ENCODE results near the gene VPS8. TPM values are rescaled to one million over a fixed set of nuclear protein-coding genes. Genes with fewer than 3 reads are reported as not detected.

Gene VPS8
- total and polyA plus RNA-seq, 2 of the 13 experiments (the other 11 are each of a cell fraction or from before 2014, with no cell fraction given), result 14.2 to 35.1 TPM

DNA sequence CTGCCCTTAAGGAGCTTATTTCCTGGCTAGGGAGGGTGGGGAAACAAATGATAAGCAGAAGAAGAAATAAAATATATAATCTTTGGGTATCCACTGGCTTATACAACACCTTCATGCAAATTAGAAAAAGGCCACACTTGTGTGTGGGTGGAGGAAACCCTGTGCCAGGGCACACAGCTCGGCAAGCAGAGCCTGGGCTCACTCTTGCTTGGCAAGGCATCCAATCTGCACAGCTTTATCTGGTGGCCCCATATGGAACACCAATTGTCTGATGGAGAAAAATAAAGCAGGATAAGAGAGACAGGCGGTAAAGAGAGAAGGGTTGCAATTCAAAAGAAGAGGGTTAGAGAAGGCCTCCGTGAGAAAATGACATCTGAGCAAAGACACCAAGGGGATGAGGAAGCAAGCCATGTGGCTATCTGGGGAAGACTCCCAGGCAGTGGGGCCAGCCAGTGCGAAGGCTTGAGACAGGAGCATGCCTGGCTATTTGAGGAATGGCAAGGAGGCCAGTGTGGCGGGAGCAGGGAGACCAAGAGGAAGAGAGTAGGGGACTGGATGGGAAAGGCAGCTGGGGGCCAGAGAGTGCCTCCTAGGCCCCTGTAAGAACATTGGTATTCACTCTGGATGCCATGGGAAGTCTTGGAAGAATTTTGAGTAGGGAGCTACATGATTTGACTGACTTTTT, 22.5 kb upstream of the VPS8 start (continued):
- TF ChIP-seq ZNF333 (CRISPR knock-in tag; IDR thresholded peaks at IDR 0.05; ENCODE audit: borderline replicate concordance) (no peak), PAX8 (CRISPR knock-in tag; IDR thresholded peaks at IDR 0.05; ENCODE audit: borderline replicate concordance) (no peak), FOXO1 (CRISPR knock-in tag; IDR thresholded peaks at IDR 0.05) (no peak), ZNF296 (CRISPR knock-in tag; conservative IDR thresholded peaks at IDR 0.05) (no peak), ETS1 (CRISPR knock-in tag; IDR thresholded peaks at IDR 0.05) (no peak), IRX3 (CRISPR knock-in tag; IDR thresholded peaks at IDR 0.05; ENCODE audit: borderline replicate concordance, low read depth) (no peak), ZNF33B (CRISPR knock-in tag; IDR thresholded peaks at IDR 0.05) (no peak), RBAK (CRISPR knock-in tag; IDR thresholded peaks at IDR 0.05) (no peak)
- TF ChIP-seq, protein P1, sequence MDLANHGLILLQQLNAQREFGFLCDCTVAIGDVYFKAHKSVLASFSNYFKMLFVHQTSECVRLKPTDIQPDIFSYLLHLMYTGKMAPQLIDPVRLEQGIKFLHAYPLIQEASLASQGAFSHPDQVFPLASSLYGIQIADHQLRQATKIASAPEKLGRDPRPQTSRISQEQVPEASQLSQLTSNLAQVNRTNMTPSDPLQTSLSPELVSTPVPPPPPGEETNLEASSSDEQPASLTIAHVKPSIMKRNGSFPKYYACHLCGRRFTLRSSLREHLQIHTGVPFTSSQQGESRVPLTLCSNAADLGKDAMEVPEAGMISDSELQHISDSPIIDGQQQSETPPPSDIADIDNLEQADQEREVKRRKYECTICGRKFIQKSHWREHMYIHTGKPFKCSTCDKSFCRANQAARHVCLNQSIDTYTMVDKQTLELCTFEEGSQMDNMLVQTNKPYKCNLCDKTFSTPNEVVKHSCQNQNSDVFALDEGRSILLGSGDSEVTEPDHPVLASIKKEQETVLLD (CRISPR knock-in tag; IDR thresholded peaks at IDR 0.05; ENCODE audit: low read depth), result no peak

DNA sequence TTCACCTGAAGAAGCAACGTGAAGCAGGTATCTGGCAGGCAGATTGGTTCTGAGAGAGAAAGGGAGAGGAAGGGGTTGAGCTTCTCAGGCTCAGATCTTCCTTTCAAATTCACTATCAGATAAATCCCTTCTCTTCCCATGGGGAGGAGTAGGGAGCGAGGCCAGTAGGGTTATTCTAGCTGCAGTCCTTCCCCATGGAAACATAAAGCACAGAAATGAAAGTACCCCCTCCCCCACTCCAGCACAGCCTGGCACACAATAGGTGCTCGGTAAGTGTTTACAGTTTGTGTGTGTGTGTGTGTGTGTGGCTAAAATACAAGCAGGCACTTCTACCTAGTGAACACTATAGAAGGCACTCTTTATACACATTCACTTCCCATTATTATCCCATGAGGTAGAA, 20.8 kb upstream of the VPS8 start:
- Histone ChIP-seq H3K9me3 (ENCODE audit: low read length) (no peaks in the 10 kb centered on the region), H2AFZ (ENCODE audit: low read length) (no peak overlapping the region), H3K27ac (ENCODE audit: extremely low read length, insufficient read depth, low read length) (no peak overlapping the region), H3K79me2 (ENCODE audit: insufficient read depth, low read length) (no peaks in the 10 kb centered on the region), H3K27me3 (ENCODE audit: control insufficient read depth in 1 of 2, insufficient read depth in 2 of 2, low read length in 2 of 2) (peaks cover 0 to 6% of the 10 kb centered on the region in 2 experiments; a peak in 4 of 5 replicates), H3K4me2 (ENCODE audit: low read depth, low read length) (no peak overlapping the region), H4K20me1 (ENCODE audit: insufficient read depth, low read length) (no peaks in the 10 kb centered on the region), H3K4me1 (ENCODE audit: insufficient read depth, low read length) (no peaks in the 10 kb centered on the region), H3K4me3 (replicated peaks in 1 of 3; ENCODE audit: insufficient read depth in 1 of 3, low read depth in 2 of 3, low read length in 3 of 3) (no peak overlapping the region), H3K9ac (ENCODE audit: insufficient read depth, low read depth, low read length) (no peak overlapping the region), H3K36me3 (replicated peaks in 1 of 2; ENCODE audit: control insufficient read depth in 1 of 2, insufficient read depth in 2 of 2, low read length in 2 of 2) (no peaks in the 10 kb centered on the region)
- no peak for FAIRE-seq
- ChIA-PET CTCF (ENCODE audit: low intra/inter-chr PET ratio, low total read pairs) (no interaction called here), POLR2A (no interaction called here)
- DNase-seq (ENCODE audit: low spot score), result no peak
- intact Hi-C loops (cut with micrococcal nuclease; ENCODE audit: unreplicated experiment), result no loop called here
- in situ Hi-C loops (cut with HindIII; ENCODE audit: extremely low pct_ligation_motif_present, low pct_unique_long_range_greater_than_20kb), result no loop called here
- WGBS (ENCODE audit: low lambda C conversion rate), result 17% methylated on average over 2 of the region's 3 CpGs
- BruUV-seq (replicated peaks), result no TSS peak
- no peak for ATAC-seq
- no peak for TF ChIP-seq ZNF260 (CRISPR knock-in tag; IDR thresholded peaks at IDR 0.05; ENCODE audit: borderline replicate concordance, low read depth)
- no peak for TF ChIP-seq ZNF18 (CRISPR knock-in tag; IDR thresholded peaks at IDR 0.05; ENCODE audit: insufficient replicate concordance)
- TF ChIP-seq RFX5 (IDR thresholded peaks at IDR 0.05; ENCODE audit: low read depth, low read length), result no peak
- no peak for TF ChIP-seq ZBTB39 (CRISPR knock-in tag; IDR thresholded peaks at IDR 0.05)

All from HepG2 (cell line).